GM21526 (cell line): Measurements from ENCODE around the gene SCYL2.
"Not testable (repeated sequence)": the region's sequence is repeated elsewhere in the genome, so short reads cannot be mapped to it uniquely, and the experiment has no call there.

Source experiments
- ATAC-seq: cut with Tn5 transposase; IDR thresholded peaks from one replicate; pipeline ENCODE4 v1.9.1; 2021; ENCODE audit warnings: moderate library complexity; ENCODE audit not compliant: unreplicated experiment, low FRiP score

The SCYL2 gene

DNA sequence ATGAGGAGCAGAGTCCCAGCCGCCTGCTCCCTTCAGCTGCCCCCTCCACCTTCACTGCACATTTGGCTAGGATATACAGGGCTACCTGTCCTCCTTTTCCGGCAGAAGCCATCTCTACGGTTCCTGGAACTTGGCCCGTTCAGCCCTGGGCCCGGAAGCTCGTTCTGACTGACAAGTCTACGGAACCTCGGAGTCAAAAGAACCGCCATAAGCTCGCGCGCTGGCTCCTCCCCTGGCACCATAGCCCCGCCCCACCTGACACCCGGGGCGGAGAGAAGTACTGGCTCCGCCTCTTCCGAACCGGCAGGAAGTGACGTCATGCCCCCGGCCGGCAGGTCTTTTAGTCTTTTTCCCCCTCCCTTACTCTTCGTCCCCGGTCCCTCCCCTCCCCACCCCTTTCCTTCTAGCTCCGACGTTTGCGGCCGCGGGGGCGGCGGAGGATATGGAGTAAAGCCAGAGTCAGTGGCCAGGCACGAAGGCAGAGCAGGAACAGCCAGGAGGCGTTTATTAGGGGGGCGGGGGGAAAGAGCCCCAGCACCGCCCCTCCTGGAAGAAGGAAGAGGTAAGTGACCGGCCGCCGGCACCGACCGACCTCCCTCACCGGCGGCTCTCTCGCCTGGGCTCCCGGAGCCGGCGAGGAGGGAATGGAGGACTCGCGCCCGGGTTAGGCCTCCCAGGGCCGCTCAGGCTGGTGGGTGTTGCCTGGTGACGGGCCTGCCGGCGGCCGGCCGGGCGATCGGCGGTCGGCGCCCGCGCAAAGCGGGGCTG, at the start of gene SCYL2, which contains the start of gene DEPDC4:
Gene SCYL2, plus strand, starts transcription at position 343 of the 768 bp plus-strand sequence. CDS start 15,794 bp downstream, outside the sequence.
Gene DEPDC4, minus strand, starts transcription at position 245 of the 768 bp plus-strand sequence. Its CDS starts 3 bp downstream, at position 242.
- ATAC-seq: peak; percentile 92

- ATAC-seq: no peak
These were observed 47.5 kb upstream of the SCYL2 start for GRCh38 chr12:100219328-100220109.

GRCh38 chr12:100221523-100221922, 45.5 kb upstream of the SCYL2 start:
- ATAC-seq: no peak

DNA sequence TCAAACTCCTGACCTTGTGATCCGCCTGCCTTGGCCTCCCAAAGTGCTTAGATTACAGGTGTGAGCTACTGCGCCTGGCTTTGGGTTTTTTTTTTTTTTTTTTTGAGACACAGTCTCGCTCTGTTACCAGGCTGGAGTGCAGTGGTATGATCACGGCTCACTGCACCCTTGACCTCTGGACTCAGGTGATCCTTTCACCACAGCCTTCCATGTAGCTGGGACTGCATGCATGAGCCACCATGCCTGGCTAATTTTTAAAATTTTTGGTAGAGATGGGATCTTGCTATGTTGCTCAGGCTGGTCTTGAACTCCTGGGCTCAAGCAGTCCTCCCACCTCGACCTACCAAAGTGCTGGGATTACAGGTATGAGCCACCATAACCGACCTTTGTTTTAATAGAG, 44.8 kb upstream of the SCYL2 start:
- not testable (repeated sequence) for ATAC-seq

GRCh38 chr12:100225491-100225890, 41.5 kb upstream of the SCYL2 start:
- no peak for ATAC-seq

DNA sequence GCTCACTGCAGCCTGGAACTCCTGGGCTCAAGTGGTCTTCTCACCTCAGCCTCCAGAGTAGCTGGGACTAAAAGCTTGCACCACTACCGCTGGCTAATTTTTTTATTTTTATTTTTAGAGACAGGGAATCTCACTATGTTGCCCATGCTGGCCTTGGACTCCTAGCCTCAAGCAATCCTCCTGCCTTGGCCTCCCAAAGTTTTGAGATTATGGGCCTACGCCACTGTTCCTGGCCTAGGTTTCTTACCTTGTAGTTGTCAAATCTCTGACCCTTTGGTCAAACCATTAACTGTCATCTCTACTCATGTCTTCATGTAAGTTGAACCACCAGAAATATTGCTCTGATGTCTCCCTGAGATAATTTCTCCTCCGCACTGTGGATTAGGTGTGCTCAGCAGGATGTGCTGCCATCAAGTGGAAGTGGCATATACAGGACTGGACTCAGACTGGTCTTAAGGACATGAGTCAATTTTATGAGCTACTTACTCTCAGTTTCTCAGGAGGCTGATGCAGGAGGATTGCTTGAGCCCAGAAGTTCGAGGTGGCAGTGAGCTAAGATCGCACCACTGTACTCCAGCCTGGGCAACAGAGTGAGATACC, 37.8 kb upstream of the SCYL2 start:
- no peak for ATAC-seq

DNA sequence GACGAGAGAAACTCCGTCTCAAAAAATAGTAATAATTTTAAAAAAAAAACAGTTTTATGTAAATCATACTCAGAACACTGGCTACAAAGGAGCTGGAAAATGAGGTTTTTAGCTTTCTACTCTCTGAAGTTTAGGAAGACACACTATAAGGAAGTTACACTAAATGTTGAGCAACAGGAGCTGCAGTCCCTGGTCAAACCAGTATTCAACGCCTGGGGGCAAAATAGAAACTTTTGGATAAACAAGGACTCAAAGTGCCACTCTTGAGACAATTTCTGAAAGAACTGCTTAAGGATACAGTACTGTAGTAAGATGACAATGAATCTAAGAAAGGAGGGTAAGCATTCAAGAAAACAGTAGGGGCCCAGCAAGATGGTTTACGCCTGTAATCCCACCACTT, 37.1 kb upstream of the SCYL2 start:
- no peak for ATAC-seq

- not testable (repeated sequence) for ATAC-seq
These were observed 35.1 kb upstream of the SCYL2 start for GRCh38 chr12:100231873-100232272.

DNA sequence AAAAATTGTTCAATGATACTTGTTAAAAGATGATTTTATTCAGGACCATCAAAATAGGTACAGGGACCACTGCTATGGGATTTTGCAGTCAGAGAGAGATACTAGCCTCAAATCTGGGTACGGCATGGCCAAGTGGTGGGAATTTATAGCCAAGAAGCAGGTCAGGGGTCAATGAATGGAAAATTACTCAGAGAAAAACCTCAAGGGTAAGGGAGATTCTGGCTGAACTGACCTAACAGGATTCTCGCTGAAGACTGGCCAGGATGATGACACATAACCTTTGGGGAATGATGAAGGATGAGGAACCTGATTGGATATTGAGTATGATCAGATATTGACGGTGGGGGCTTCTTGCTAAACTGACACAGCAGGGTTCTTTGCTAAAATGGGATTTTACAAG, 32.8 kb upstream of the SCYL2 start:
- ATAC-seq: no peak

DNA sequence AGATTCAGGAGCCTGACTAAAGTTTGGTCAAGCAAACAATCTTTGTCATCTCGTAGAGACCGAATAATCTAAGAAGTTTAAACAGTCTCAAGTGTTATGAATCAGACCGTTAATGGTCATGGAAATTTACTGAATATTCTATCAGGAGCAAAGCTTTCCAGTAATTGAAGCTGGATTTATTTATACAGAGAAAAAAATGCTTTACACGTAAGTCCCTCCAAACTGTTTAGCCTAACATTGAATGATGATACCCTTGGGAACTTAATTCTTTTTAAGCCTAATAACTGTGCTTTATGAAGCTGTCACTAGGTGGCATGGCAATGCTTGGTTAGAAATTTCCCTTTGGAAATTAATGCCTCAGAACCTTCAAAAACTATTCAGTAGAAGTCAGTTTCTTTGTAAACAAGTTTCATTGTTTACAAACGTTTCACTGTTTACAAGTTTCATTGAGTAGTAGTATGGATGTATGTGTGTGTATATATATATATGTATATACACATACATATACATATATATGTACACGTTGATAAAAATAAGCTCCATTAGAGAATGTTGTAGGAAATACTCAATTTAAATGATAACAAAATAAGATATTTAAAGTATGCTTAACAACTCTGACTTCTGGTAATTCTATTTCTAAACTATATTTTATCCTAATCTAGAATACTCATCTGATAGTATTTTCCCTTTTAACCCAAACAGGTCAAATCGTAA, 32.2 kb upstream of the SCYL2 start:
- ATAC-seq: no peak

DNA sequence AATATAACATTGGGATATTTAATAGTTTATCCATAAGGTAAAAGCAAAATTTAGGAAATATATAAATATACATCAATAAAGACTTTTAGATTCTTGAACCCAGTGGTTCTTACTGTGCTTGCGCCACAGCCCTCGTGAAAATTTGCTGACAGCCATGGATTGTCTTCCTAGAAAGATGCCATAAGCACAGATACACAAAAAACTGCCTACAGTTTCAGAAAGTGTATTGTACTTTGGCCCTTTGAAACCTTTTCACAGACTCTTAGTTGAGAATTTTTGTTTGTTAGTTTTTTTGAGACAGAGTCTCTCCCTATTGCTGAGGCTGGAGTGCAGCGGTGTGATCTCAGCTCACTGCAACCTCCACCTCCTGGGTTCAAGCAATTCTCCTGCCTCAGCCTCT, 28.2 kb upstream of the SCYL2 start:
- no peak for ATAC-seq

- no peak for ATAC-seq
These were observed 27.4 kb upstream of the SCYL2 start for GRCh38 chr12:100239589-100239988.

DNA sequence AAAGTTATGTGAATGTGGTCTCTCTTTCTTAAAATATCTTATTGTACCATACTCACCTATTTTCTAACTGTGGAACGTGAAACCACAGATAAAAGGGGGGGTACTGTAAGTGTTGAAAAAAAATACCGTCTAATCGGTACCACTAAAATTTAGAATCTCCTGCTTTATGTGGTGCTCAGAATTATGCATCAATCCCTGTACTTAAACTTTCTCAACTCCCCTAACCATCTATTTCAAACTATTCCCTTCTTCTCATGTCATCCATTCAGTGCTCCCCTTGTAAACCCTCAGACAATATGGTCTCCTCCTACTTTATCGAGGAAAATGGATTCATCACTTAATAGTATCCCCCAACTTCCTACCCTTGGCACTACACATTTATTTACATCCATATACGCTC, 23.8 kb upstream of the SCYL2 start:
- no peak for ATAC-seq

DNA sequence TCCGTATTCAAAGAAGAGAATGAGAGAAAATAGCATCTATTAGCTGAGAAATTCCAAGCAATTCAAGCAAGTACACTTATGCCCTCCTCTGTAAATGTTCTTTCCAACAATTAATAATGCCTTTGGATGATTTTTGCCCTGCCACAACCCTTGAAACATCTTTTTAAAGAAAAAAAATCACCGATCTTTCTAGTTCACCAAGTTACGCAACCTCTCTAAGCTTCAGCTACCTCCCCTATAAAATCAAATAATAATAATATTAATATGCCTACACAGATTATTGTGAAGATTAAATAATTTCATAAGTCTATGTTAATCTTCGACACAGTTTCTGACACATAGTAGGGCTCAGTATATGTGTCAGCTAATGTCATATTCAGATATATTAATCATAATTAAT, 19.2 kb upstream of the SCYL2 start:
- ATAC-seq: no peak

GRCh38 chr12:100248886-100249285, 18.1 kb upstream of the SCYL2 start:
- no peak for ATAC-seq

DNA sequence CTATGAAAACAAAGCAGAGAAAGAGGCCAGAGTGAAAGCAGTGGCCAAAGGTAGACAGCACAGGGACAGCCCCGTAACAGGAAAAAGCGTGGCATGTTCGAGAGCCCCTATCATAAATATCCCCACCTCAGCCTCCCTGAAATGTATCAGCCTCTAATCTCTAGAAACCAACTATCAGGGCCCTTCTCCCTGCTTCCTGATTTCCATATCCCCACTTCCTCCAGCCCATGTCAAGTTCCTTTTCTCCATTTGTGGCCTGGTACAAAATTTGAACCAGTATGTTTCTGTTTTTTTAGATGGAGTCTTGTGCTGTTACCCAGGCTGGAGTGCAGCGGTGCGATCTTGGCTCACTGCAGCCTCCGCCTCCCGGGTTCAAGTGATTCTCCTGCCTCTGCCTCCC, 17.0 kb upstream of the SCYL2 start:
- ATAC-seq: no peak

DNA sequence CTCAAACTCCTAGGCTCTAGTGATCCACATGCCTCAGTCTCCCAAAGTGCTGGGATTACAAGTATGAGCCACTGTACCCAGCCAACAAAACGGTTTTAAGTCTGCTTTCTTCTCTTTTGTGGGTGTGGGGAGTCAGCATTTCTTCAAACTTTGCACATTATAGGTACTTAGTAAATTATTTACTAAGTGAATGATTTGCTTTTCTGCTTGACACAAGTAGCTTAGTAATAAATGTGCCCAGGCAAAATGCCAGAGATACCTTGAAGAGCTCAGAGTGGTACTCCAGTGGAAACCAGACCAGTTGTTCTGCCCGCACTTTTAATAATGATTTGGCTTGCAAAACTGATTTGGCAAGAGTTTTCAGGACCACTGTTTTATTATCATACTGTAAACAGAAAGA, 15.1 kb upstream of the SCYL2 start:
- no peak for ATAC-seq

DNA sequence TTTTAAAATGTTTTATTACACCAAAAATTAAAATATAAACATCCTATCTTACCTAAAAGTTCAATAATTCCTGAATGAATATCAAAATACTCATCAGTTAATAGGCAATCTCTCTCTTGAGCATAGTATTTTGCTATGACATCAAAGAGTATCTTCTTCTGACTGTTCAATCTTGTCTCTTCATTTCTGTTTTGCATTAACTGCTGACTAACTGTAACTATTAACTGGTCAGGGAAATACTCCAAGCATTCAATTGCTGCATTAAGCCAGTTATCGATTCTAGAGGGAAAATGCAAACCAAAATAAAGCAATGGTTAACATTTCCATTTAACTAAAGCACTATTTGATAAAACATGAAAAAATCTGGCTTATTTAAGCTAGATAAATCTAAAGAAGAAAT, 13.5 kb upstream of the SCYL2 start:
- ATAC-seq: no peak

DNA sequence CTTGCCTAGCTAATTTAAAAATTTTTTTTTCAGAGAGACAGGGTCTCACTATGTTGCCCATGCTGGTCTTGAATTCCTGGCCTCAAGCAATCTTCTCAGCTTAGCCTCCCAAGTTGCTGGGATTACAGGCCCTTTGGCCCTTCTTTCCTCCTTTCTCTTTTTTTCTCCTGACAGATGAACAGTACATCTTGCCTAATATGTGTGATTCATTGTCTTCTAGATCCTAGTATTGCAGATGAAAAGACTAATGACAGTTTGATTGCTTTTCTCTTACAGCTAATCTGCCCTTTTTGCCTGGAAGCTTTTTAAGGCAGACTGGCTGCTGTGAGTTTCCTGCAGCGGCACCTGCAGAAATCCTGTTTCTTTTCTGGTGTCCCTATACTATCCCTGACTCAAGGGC, 12.1 kb upstream of the SCYL2 start:
- ATAC-seq: no peak

- no peak for ATAC-seq
These were observed 8.8 kb upstream of the SCYL2 start for GRCh38 chr12:100258127-100258526.

- no peak for ATAC-seq
These were observed 3.8 kb upstream of the SCYL2 start for GRCh38 chr12:100263131-100263530.
